Hippocampal formation (tissue), 2 donors: ENCODE measurements around the gene GMDS.
"Not testable (repeated sequence)": the region's sequence is repeated elsewhere in the genome, so short reads cannot be mapped to it uniquely, and the experiment has no call there.

ENCODE experiments used
- DNase-seq, 2 donors: peaks; one replicate each; lab custom pipeline; 2025; lab: John Stamatoyannopoulos, UW

GMDS gene

DNA sequence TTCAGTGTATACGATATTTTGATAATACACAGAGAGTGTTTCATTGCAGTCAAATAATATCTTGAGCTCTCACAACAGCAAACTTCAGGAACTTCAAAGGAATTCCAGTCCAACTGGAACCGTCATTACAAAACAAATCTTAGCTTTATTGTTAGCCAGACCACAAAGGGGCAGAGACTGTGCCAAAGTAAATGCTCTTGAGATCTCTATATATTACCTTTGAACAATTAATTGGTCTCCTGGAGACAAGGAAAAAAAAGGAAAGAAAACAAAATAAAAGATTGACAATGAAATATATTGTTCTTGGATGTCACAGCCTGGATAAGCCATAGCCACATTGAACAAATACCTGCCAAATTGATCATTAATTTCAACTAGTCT lies 565.7 kb downstream of the GMDS start:
- no peak for DNase-seq

DNA sequence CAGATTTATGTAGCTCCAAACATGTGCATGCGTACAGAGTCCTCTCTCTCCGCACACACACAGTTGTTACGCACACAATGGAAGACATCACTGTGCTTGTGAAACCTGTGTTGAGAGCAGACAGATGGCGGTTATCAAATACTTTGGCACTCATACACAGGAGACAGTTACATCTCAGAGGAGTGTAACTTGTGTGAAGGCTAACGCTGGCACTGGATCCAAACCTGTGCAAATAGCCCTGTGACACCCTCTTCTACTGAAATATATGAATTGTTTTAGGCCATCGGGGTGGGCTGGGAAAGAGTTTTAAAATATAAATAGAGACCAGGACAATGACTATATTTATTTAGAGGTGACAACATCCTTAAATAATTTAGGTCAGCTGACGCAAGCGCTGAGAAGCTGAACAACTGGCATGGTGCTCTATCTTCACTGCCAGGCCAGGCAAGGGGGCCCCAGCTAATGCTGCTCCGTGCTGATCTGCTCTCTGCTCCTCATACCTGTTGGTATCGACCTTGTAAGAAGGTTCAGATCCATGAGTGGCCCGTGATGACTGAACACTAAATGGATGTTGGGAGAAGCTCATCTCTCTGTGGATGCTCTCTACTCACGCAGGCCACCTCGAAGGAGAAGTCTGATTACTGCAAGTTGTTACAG lies 566.2 kb downstream of the GMDS start:
- DNase-seq: no peak

DNA sequence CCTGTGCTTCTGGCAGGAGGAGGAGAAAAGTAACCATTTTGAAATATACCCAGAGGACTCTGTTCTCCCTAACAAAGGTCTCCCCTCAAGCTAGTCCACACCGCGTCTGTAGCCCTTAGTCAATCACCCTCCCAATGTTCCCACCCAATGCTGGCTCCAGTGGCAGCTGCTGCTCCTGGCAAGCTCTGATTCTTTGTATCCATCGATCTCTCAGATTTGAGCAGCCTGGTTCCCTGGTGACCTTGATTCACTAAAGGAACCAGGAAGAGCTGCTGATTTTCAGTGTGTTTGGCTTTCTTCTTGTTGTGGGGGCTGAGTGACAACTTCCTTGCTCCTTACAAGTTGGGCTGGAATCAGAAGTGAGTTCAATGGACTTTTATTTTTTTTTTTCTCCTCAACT lies 567.2 kb downstream of the GMDS start:
- DNase-seq: no peak

DNA sequence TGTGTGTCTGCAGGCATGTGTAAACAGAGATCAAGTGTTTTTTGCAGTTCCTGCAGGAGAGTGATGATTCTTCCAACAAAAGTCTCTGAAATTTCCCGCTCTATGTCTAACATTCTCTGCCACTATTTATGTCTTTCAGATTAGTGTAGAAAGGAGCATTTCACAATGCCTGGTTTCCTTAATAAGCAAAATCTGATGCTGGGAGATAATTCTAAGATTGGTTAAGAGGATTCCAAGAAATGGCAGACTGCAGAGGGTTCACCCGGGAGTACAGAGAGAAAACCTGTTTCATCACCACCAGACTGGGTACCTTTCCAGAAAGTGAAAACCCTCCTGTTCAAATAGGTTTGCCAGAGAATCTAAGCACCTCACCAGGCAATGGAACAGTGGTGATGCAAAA lies 573.0 kb downstream of the GMDS start:
- no peak for DNase-seq

DNA sequence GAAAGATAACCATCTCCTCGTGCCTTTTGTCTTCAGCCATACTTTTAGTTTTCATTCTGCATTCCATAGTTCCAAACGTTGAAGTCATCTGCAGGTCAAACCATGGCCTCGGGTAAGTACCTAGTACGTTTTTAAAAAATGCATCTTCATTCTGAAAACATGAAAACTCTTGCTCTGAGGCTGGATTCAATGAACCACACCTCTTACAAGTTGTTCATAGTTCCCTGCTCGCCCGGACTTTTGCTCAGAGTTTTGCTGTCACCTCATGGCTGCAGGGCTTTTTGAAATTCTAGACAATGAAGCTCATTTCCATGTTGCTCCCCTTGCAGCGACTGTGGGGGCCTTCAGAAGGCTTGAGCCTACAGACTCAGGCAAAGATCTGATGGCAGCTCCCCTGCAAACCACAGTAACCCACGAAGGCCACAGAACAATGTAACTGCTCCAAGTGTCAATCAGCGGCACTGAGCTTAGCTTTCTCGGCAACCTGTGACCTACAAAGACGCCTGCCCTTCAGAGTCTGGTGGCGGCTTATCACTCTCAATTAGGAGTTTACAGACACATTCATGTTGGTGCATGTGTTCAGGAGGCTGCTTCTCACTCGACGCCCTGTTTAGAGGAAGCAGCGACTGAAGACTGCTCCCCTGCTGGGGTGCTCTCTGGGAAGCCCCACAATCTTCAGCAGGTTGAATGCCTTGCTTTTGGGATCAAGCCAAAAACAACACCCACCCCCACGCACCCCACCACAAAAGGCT lies 574.5 kb downstream of the GMDS start:
- no peak for DNase-seq

DNA sequence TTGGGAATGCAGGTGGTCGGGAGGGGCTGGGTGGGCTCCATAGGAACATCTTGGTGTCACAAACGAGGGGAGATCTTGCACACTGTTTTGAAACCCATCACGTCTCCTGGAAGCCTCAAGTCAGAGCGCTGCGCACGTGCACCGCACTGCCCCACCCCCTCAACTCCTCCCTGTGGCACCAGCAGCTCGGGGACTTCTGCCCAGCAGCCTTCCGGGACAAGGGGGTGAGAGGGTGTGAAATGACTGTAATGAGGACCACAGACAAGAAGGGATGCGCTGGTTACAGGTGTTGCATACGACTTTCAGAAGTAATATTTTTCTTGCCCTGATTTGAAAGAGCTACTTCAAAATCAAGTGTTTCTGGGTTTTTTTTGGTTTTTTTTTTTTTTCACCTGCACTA lies 575.4 kb downstream of the GMDS start:
- no peak for DNase-seq

DNA sequence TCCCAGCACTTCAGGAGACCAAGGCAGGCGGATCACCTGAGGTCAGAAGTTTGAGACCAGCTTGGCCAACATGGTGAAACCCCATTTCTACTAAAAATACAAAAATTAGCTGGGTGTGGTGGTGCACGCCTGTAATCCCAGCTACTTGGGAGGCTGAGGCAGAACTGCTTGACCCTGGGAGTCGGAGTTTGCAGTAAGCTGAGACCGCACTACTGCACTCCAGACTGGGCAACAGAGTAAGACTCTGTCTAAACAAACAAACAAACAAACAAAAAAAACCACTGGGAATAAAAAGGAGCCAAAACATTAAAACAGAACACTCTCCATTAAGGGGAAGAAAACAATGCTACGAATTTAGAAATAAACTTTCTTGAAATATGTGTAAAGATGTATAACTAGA lies 576.9 kb downstream of the GMDS start:
- not testable (repeated sequence) for DNase-seq

DNA sequence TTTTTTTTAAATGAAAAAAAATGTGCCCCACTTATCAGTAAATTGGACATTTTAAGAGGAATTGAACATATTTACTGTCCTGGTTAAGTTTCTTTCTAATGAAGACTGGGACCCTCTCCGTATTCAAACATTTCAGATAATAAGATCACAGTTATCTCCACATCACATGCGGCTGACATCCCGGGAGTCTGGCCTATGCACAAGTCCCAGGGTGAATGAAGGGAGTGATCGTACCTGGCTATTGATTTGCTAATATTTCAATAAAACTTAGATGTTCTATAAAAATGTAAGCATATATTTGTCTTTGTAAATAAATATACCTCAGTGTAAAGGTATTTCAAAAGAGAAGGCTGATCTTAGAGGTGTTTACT lies 577.6 kb downstream of the GMDS start:
- no peak for DNase-seq

DNA sequence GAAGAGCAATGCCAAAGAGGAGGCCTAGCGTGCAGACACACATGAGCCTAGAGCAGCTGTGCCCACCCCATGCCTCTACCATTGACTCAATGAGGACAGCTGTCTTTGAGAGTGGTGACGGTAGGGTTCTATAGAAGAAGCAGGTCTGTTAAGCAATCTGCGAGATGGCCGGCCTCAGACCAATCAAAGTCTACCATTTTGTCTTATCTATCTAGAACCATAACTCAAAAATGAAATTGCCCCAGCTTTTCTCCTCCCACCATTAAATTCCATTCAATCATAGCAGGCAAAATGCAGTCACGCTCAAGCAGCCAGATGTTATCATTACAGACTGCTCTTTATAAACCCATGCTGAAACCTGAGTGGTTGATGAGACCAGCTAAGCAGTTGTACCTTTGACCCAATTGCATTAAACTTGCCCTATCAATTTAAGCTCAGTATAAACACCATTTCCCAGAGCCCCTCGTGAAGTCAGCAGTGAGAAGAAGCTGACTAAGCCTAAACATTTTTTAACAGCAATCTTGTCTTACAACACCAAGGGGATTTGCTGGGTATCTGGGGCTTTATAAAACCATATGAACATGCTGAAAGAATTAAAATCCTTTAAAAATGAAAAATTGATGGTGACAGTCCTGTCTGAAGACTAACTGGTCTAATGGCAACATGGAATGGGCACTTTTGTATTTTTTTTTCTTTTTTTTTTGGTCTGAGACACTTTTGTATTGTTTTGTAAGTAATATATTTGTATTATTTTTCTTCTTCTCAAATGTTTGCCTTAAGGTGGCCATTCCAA lies 578.2 kb downstream of the GMDS start:
- no peak for DNase-seq

DNA sequence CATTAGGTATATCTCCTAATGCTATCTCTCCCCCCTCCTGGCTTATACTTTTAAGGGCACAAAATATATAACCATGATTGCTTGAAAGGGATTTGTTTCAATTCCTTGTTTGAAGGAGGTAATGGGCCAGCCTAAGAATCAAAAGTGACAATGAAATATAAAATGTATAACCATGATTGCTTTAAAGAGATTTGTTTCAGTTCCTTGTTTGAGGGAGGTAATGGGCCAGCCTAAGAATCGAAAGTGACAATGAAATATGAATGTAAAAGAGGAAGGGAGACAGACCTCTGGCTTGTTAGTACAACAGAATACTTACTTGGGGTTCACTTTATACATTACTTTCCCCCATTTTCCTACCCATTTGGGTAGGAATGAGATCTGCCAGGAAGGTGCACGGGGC lies 580.2 kb downstream of the GMDS start:
- DNase-seq: no peak

DNA sequence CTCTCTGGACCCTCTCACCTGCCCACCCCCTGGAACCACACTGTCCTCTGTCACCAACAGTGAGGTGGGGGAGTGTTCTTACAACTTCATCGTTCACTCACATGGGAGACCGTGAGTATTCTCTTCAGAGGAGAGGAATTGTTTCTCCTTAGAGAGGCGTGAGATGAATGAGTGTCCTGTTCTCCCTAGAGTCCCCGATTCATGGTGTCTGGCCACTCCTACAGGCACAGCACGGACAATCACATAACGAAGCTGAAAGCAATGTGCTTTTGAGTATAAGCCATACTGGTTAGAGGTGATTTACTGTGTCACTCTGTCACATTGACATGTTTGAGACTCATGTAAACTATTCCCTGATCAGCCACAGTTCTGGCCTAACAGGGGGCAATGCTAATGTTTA lies 581.1 kb downstream of the GMDS start:
- no peak for DNase-seq

DNA sequence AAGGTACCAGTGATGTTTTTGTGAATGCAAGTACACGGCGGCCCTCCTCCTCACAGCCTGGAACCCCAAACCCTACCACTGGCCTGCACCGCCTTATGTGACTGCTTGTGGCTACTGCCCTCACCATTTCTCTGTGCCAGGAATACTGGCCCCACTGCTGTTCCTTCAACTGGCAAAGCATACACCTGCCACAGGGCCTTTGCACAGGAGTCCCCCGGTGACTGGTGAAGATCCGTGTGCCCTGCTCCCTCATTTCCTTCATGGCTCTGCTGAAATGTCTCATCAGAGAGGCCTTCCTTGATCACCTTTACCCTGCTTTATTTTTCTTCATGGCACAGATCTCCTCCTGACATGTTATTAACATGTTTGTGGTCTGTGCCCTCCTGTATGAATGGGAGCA lies 581.9 kb downstream of the GMDS start:
- no peak for DNase-seq

DNA sequence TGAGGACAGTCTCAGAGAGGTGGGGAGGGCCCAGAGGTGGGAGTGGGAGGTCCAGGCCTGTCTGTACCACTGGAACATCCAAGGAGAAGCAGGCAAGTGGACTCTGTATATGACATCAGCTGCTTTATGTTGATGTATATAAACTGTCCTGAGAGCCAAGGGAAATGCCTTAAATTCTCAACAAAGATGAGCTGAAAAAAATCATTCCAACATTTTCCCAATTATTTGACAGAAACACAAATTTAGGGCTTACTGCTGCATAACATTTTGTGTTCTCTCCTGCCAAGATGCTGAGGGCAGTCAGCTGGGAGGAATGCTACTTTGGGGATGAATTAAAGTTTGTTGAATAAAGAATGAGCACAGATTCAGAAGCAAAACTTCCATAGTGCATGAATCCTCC lies 582.9 kb downstream of the GMDS start:
- DNase-seq: no peak

DNA sequence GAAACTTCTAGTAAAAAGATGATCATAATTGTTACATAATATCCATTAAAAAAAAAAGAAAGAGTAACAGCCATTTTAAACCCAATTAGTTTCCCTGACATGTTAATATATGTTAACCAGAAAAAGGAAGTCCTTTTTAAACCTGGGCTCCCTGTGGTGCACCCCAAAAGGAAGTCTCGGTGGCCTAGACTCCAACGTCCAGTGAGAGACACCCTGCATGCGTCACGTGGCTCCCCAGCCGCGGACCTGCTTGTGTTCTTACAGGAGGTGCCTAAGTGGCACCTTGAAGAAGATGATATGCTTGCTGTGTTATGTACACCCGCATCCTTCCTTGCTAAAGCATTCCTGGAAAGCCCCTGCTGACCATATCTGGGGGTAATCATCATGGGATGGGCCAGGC lies 585.6 kb downstream of the GMDS start:
- no peak for DNase-seq

DNA sequence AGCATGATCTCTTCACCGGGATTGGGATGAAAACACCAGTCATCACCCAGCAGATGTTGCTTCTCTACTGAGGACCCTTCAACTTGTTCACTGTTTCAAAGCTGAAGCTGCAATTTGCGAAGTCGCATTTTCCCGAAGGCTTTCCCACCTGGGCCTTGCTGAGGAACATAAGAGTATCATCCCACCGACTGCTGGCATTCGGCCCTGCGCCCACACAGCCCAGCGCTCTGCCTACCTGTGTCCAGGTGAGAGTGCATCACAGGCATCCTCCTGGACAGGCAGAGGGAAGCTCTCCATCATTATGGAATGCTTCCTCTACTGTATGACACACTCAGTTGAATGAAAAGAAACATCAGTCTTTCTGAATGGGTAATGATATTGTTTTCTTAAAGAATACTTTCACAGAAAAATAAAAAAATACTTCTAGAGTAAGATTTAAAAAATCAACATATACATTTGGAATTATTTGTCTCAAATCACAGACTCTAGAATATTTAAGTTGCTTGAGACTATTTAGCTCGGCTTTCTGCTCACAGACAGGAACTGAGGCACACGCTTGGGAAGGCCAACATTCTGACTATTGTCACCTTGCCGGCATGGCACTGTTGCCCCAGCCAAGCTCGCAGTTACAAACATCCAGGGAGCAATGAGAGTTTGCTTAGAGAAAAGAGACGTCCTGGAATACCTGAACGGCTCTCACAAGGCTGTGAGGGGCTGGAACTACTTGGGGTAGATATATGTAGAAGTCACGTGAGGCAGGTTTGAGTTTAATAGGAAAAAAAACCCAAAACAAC lies 587.0 kb downstream of the GMDS start:
- no peak for DNase-seq

DNA sequence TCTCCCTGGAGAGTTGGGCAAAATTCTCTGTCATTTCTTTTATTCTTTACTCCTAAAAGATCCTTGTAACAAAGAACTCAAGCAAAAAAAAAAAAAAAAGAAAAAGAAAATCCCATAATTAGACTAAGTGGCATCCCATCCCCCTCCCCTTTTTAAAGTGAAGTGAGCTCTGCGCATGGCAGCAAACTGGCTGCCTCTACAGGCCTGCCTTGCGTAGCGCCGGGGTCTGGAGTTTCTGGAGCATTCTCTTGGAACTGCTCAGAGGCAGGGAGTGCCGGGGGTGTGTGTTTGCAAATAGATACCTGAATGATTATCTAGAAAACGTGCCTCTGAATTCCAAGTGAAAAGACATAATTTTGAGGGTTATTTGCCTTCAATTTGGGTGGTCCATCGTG lies 587.6 kb downstream of the GMDS start:
- DNase-seq: no peak

DNA sequence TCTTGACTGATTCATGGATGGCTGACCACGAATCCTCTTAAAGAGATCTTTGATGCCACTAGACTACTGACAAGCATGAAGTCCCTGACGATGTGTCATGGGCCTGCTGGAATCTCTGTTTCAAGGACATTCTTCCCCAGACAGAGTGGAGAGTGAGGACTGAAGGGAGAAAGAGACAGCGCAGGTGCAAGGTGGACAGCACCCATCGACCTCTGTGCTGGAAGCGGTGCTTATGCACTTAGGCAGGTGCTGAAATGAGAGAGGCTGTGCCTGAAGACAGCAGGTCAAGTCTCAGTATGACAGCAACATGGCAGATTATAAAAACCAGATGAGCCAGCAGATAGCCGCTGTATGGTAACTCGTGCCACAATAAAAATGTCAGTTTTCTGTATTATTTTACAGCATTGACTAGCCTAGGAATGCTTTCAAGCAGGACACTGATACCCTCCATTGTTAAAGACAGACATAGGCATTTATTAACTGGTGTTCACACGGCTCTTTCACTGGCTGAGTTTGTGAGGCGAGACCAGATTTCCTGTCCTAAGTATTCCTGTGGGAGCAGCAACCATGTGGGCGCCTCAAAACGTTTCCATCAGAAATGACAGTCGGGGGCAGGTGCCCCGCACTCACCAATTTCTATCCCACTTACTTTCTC lies 588.2 kb downstream of the GMDS start:
- no peak for DNase-seq

DNA sequence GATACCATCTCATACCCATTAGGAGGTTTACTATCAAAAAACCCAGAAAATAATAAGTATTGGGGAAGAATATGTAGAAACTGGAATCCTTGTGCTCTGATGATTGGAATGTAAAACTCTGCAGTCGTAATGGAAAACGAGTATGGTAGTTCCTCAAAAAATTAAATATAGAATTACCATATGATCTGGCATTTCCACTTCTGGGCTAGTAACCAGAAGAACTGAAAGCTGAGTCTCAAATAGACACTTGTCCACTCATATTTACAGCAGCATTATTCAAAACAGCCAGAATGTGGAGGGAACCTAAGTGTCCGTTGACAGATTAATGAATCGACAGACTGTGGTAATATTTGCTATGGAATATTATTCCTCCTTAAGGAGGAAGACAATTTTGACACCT lies 591.4 kb downstream of the GMDS start:
- no peak for DNase-seq

DNA sequence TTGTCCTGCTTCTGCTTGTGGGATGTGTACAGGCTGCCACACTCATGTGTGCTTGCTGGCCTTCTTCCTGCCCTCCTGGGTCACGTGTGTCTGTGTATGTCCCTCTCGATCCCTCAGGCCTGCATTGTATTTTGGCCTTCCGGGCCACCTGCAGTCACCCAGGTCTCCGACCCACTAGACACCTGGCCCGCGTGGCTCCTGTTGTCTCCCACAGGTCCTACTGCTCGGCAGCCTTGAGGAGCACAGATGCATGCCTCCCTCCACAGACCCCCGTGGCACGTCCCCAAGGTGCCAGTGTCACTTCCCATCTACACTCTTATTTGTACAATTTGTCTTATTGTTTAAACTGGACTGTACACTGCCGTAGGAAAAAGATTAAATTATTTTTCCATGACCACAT lies 592.6 kb downstream of the GMDS start:
- no peak for DNase-seq

DNA sequence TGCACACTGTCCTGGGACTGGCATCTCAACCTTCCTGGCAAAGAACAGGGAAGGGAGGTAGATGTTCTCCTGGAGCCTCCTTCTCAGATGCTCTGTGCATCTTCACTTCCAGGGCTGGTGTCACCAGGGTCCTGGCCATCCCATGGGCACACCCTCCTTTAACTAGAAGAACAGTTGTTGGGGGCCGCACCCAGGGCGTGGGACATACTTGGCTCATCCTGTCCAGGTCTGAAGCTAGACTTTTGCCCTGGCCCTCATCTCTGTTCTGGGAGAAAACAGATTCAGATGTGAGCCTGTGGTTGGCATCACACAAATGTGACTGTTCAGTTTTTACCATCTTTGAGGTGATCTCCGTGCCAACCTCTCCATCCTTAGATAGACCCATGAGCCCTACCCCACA lies 594.0 kb downstream of the GMDS start:
- no peak for DNase-seq

DNA sequence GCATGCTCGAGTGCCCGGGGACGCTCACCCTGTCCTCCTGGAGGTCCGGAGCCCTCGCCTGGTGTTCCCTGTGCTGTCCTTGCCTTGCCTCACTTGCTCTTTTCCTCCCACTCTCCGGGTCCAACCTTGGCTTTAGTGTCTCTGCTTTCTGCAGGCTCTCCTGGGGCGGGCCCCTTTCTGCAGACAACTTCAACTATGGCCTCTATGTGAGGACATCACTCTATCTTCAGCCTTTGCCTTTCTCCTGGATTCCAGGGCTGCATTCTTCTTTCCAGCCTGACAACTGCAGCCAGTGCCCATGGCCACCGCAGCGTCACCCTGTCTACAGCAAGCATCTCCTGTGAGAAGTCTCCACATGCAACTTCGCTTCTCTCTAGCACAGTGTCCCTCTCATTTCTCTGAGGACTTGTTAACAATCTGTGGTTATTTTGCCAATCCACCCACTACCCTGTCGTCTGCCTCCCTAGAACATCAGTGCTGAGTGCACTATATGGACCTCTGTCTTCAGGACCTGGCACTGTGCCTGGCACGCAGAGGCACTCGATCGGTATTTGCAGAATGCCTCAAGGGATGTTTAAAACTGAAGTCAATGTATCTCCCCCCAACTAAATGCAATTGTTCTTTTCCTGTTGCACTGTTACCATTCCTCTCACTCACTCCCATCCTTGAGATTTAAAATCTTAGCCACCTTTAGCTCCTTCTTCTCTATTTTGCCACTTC lies 599.8 kb downstream of the GMDS start:
- DNase-seq: no peak
